Suppressor macrophage treated with lipopolysaccharide for 4 hours (primary cell): ENCODE measurements around the gene CRHR2.
"Not testable (repeated sequence)": the region's sequence is repeated elsewhere in the genome, so short reads cannot be mapped to it uniquely, and the experiment has no call there.

Experiments
- DNase-seq: peaks from one replicate; pipeline ENCODE4 v3.0.0-alpha.2; 2020

CRHR2 gene

GRCh38 chr7:30652132-30652531 lies 30.1 kb downstream of the CRHR2 start:
- DNase-seq = no peak

GRCh38 chr7:30650421-30650808 lies 31.8 kb downstream of the CRHR2 start:
- DNase-seq = no peak

DNA sequence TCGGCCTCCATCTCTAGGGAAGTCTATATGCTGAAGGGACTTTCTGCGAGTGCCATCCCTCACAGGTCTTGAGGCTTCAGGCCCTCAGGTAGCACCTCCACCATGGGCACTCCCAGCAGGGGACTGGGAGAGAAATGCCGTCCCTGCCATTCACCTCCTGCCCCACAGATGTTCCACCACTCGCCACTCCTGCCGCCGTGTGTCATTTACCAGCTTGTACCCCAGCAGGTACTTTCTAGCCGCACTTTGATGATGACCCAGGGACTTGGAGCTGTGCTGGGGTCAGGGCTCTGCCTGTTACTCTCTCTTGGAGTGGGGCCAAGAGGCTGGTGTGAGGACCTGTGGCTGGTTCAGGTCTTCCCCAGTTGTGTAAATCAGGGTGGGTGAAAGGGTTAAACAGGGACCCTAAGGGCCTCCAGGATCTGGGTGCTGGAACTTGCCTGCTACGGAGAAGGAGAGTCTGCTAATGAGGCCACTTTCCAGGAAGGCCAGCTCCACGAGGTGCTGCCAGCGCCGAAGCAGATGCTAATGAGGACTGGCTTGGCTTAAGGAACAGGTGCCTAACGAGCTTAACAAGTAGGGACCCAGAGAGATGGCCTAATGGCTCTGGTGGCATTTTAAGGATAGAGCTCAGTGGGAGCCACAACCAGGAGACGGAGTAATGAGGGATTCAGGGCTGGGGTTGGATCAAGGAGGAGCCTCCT lies 32.4 kb downstream of the CRHR2 start:
- DNase-seq = no peak

DNA sequence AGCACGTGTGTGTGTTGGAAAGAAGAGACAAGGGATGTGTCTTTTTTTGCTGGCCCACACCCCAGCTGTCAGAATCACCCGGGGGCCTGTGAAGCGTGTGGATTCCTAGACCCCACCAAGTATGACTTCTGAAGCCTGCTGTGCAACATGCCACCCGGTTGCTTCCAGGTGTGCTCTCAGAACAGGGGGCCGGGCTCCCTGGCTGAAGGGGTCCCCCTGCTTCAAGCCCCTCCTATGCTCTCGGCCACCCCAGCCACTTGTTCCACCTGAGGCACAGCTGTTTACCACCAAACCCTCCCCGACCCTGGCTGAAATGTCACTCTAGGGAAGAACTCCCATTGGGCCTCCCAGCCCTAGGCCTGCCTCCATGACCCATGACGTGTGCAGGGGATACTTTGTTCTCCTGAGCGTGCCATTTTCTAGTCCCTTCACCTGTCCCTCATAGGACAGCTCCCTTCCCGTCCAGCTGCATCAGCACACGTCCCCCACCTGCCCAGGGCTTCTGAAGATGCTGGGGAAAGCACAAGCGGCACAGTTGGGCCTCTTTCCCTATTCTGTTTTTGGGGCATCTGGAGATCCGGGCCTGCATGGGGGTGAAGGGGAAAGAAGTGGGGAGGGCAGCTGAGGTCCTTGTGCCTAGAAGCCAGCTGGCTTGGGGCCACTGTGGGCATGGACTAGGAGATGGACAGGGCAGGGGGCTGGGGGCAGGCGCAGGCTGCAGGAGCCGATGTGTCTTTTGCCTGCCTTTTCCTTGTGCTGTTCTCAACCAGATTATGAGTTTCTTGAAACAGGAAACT lies 33.3 kb downstream of the CRHR2 start:
- no peak for DNase-seq

GRCh38 chr7:30647589-30648364 lies 34.5 kb downstream of the CRHR2 start:
- DNase-seq = no peak

DNA sequence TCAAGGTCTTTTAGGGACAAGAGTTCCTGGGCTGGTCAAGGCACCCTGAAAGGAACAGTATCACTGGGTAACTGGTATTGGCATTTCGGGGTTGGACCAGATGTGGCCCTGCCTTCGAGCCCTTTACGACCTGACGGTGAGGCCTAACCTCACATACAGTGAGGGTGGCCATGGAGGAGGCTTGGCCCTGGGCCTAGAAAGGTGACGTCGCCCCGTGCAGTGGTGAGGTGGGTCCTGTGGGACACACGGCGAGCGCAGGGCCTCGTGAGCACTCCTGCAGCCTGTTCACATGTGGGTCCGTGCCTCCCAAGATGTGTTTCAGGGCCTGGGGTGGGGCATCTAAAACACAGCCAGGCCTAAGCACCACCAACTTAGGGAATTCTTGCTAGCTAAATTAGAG lies 36.1 kb downstream of the CRHR2 start:
- DNase-seq = no peak

GRCh38 chr7:30645661-30646060 lies 36.6 kb downstream of the CRHR2 start:
- no peak for DNase-seq

DNA sequence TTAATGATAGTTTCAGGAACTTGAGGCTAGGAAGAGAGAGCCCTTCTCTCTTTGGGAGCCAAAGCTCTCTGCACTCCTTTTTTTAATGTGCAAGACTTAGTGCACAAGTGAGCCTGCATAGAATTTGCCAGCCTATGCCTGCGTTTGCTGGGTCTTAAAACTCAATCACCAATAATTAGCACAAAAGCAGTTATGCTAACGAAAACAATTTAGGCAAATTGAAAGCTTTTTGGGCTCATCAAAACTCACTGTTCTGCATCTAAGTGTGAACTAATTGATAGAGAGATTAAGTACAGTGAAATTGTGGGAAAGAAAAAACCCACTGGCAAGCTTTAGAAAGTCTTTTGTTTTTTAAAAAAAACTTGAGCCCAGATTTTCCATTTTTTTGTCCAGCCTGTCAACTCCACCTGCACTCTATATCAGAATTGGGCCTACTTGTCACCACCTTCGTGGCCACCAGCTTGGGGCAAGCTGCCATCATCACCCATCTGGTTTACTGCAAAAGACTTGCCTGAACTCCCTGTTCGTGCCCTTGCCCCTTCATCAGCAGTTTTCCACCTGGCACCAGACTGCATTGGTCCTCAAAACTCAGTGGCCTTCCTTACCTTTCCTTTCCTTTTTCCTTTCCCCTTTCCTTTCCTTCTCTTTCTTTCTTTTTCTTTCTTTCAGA lies 37.8 kb downstream of the CRHR2 start:
- DNase-seq = no peak

GRCh38 chr7:30642789-30643188 lies 39.5 kb downstream of the CRHR2 start:
- DNase-seq = no peak

- not testable (repeated sequence) for DNase-seq
Measured at GRCh38 chr7:30642322-30642721, 39.9 kb downstream of the CRHR2 start.

DNA sequence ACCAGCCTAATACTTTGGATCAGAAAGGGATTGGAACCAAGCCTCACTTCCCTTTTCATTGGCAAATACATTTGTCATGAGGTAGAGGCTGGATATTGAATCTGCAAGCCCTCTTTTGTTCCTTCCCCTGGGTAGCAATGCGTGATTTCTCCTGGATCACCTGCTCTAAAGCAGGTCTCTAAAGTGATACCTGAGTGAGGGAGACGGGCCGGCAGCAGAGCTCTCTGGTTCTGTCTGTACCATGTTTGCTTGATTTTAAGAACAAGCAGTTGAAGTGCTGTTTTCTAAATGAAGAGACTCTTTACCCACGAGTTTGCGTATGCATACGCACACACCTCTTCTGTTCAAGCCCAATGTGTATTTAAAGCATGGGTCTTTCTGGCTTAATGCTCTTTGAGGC lies 46.5 kb downstream of the CRHR2 start:
- DNase-seq = no peak

- no peak for DNase-seq
Measured at GRCh38 chr7:30634634-30635201, 47.5 kb downstream of the CRHR2 start.

DNA sequence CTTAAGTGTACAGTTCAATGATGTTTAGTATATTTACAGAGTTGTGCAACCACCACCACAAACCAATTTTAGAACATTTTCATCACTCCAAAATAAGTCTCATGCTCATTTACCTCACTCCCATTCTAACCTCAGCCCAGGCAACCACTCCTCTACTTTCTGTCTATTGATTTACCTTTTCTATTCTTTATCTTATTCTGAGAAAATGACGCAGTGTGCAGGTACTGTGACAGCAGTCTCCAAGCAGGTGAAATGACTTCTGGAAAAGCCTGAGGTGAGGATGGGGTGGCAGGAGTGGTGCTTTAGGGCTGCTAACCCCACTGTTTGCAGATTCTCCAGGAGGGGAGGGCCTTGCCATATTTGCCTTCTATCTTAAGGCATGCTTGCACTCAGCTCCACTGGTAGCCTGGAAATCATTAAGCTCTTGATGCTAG lies 48.0 kb downstream of the CRHR2 start:
- DNase-seq = no peak

DNA sequence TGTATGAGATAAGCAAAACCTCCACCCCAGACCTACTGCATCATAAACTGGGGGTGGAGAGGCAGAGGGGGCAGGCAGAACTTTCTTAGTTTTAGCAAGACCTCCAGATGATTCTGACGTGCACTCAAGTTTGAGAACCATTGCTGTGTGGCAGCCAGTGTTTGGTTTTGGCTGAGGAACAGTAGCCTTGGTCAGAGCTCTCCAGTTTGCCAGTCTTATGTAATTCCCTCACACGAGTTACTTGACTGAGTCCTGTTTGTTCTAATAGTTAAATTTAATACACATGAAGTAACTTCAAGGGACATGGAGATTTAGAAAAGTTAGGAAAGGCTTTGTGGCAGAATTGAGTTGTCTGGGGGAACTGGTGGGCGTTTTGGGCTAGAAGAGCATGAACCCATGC lies 49.0 kb downstream of the CRHR2 start:
- no peak for DNase-seq

DNA sequence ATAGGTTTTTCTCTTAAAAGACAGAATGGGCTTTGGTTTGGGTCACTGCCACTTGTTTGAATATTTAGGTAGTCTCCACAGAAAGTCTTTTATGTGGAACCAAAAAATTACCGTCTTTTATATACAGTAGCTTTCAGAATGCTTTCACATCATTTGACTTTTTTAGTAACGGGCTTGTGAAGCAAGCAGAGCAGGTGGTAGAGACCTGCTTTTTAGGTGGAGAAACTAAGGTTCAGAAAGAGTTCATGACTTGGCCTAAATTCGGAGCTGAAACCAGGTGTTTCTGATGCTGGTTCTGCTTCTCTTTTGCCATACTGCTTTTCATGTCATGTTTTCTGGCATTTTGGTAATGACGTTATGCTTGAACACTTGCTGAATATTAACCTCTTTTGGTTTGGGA lies 51.3 kb downstream of the CRHR2 start:
- DNase-seq = no peak

DNA sequence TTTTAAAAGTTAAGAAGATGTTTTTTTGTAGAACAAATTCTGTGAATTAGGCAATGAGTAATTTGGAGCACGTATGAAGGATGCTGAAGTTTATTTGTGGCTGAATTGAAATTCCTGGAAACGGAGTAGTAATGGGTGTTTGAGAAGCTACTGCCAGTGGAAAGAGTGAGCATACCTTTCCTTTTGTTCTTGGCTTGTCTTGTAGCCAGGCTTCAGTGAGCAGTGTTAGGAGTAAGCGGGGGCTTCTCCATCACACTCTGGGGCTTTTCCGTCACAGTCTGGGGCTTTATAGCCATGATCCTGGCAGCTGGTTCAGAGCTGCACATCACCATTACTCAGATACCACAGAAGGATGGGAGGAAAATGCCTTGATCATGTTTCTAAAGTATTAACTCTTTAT lies 55.2 kb downstream of the CRHR2 start:
- DNase-seq = no peak

GRCh38 chr7:30625283-30625682 lies 57.0 kb downstream of the CRHR2 start:
- DNase-seq = no peak

DNA sequence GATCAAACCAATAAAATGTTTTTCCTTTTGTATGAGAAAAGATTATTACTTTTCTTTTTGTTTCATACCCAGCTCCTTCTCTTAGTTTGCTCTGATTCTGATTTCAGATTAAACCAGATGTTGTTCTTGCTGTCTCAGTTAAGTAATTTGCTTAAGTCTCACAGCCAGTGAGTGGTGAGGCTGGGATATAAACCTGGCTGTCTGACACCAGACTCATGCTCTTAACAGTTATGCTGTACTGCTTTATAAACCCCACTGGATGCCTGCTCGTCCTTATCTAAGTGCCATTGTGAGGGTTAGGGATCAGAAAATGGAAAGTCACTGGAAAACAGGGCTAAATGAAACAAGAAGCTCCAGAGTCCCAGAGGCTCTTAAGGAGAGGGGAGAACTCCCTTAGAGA lies 63.3 kb downstream of the CRHR2 start:
- DNase-seq = no peak

DNA sequence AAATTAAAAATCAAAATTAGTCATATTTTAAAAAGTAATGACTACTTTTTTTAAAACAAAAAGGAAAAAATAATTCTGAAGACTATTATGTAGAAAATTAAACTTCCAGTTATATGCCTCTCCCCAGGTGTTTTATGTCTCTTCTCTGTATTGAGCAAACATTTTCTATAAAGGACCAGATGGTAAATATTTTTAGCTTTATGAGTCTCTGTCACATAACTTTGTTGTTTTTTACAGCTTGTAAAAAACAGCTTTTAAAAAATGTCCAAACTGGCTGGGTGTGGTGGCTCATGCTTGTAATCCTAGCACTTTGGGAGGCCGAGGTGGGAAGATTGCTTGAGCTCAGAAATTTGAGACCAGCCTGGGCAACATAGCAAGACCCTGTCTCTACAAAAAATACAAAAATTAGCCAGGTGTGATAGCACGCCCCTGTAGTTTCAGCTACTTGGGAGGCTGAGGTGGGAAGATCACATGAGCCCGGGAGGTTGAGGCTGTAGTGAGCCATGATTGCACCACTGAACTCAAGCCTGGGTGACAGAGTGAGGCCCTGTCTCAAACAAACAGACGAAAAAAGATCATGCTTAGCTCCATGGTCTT lies 64.1 kb downstream of the CRHR2 start:
- DNase-seq = no peak

GRCh38 chr7:30617359-30617758 lies 64.9 kb downstream of the CRHR2 start:
- DNase-seq = no peak

- no peak for DNase-seq
Measured at GRCh38 chr7:30616318-30616717, 65.9 kb downstream of the CRHR2 start.
